ENCODE data around the gene GSDME.
"Not testable (repeated sequence)": the region's sequence is repeated elsewhere in the genome, so short reads cannot be mapped to it uniquely, and the experiment has no call there.

The GSDME gene

GRCh38 chr7:24757353-24758275 lies at the start of gene GSDME:
GSDME (minus strand) TSS chr7:24757464; CDS start chr7:24749774, 7,690 bp downstream.
- DNase-seq (ENCODE audit: low read depth): no peak

DNA sequence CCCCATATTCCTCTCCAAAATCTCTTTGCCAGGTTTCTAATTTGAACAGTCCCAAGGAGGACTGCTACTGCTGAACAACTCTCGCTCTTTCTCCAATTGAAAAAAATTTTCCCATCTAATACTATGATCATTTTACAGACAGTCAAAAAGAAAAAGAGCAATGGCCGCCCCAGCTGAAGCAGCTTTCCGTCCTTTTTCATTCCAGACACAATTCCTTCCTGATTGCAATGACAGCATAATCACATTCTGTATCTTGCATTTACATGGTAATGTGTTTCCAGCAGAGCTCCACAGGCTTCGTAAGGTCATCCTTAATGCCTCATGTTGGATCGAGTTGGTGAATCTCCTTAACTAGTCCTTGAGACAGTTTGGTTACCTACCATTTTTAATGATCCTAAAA lies 45.0 kb upstream of the GSDME start:
- no peak for DNase-seq (ENCODE audit: low read depth)

GRCh38 chr7:24801883-24802282 lies 44.6 kb upstream of the GSDME start:
- no peak for DNase-seq (ENCODE audit: low read depth)

DNA sequence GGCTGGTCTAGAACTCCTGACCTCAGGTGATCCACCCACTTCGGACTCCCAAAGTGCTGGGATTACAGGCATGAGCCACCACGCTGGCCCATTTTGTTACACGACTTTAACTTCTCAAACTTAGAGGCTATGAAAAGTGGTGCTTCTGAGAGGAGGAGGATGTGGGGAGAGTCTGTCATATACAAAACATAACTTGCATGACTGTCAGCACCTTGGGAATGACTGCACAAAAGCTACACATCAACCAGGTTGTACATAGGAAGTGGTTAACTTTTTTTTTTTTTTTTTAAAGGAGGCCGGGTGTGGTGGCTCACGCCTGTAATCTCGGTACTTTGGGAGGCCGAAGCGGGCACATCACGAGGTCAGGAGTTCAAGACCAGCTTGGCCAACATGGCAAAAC lies 43.4 kb upstream of the GSDME start:
- DNase-seq (ENCODE audit: low read depth): no peak

DNA sequence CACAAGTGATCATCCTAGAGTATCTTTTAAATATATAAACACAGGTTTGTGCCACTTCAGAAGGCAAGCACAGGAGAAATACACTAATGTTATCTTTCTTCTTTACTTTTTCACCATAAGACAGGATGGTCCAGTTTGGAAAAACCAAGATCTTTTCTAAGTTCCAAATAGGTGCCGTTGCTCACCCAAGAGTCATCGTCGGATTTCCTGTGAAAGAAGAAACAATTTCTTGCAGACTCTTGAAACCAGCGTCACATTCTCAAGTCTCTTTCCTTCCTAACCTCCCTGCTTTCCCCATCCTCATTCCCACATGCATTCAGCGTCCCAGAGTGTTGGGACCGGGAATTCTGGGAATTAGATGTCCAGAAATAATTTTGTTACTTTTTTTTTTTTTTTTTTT lies 42.8 kb upstream of the GSDME start:
- DNase-seq (ENCODE audit: low read depth): no peak

DNA sequence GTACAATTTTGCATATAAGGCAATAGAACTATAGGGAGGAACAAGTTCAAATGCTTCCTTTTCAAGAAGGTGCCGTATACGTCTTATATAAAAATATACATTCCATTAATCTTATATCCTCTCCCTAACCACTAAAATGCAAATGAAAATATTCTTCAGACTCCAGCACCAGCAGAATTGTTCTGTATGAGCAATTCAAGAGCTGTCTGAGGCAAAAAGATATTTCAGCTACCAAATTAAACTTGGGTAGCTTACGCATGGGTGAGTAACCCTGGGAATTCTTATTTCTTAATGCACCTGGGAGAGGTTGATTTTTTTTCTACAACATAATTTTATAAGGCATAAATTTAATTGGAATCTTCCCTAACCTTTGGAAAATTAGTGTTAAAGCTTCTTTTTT lies 42.2 kb upstream of the GSDME start:
- DNase-seq (ENCODE audit: low read depth): no peak

- no peak for DNase-seq (ENCODE audit: low read depth)
Observed at GRCh38 chr7:24798261-24798660, 41.0 kb upstream of the GSDME start.

DNA sequence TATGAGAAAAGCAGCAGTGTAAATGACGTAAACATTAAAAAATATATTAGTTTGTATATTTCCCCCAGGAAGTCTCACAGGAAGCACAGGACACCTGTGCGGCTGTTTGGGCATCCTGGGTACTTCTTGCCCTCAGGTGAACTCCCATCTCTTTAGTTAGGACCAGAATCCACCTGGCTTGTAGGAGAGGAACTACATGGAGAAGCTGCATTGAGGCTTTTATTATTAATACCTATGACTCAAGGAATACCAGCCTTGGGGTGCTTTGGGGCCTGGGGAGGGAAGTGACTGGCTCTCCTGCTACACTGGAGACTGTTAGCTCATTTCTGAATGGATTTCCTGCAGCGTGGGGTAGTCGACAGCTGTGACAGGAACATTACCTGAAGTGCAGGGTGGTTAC lies 40.0 kb upstream of the GSDME start:
- DNase-seq (ENCODE audit: low read depth): no peak

DNA sequence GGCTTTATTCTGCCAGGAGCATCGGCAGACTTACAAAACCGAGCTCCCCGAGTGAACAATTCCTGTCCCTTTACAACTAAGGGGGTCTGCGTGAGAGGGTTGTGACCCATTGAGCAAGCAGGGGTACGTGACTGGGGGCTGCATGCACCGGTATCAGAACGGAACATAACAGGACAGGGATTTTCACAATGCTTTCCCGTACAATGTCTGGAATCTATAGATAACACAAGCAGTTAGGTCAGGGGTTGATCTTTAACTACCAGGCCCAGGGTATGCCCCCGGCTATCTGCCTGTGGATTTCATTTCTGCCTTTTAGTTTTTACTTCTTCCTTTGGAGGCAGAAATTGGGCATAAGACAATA lies 38.1 kb upstream of the GSDME start:
- no peak for DNase-seq (ENCODE audit: low read depth)

DNA sequence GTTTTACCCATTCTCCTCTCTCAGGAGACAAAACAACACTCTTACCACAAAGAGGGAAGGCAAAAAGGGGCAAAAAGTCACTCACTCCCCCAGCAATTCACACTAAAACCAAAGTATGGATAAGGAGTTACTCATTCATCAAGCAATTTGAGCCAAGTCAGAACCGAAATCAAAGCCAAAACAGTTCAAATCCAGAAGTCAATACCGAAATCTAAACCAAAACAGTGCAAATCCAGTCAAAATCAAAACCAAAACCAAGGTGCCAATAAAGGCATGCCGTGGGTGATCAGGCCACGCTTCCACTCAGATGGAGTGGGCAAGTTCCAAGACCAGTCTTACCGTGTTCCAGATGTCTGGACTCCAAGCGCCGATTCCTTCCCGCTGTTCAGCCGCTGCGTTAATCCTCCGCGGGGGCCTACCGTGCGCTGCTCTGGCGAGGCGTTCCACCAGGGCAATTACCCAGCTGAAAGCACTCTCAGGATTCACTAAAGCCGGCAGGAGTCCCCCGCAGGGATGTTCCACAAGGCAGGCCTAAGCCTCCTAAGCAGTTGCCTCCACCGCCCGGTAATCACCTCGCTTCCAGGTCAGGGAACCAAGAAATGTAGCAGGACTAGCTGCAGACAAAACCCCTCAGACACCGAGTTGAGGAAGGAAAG lies 37.6 kb upstream of the GSDME start:
- not testable (repeated sequence) for DNase-seq (ENCODE audit: low read depth)

GRCh38 chr7:24793982-24794648 lies 36.9 kb upstream of the GSDME start:
- DNase-seq (ENCODE audit: low read depth): no peak

DNA sequence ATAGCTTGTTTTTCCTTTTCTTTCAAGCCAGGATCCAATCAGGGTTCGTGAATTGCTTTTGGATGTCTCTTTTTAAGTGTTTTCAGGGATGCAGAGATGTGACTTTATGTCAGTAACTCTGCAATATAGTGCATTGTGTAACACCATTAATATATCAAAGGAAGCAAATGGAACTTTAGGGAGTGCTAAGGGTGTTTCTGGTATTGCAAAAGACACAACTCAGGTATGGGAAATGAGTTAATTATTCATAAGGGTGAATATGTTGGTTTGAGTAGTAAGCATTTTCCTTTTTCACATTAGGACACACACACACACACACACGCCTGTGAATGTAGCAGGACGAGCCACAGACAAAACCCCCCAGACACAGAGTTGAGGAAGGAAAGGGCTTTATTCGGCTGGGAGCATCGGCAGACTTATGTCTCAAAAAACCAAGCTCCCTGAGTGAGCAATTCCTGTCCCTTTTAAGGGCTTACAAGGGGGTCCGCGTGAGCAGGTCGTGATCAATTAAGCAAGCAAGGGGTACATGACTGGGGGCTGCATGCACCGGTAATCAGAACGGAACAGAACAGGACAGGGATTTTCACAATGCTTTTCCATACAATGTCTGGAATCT lies 31.8 kb upstream of the GSDME start:
- DNase-seq (ENCODE audit: low read depth): no peak

DNA sequence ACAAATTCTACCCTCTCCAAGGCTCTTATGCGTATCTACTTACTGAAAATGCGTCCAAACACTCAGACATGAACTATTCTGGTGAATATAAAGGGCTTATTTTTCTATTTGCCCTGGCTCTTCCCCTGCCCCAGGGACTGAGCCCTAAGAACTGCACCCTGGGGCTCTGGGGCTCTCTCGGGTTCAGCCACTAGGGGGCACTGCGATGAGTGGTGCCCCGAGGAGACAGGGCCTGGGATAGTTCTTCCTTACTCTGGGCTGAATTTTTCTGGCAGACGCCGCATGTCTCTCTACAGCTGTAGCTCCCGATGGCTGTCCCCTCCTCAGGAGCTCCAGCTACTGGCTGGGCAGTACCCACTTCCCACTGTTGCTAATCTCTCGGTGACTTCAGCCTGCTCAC lies 30.8 kb upstream of the GSDME start:
- no peak for DNase-seq (ENCODE audit: low read depth)

GRCh38 chr7:24786941-24787340 lies 29.7 kb upstream of the GSDME start:
- DNase-seq (ENCODE audit: low read depth): no peak

DNA sequence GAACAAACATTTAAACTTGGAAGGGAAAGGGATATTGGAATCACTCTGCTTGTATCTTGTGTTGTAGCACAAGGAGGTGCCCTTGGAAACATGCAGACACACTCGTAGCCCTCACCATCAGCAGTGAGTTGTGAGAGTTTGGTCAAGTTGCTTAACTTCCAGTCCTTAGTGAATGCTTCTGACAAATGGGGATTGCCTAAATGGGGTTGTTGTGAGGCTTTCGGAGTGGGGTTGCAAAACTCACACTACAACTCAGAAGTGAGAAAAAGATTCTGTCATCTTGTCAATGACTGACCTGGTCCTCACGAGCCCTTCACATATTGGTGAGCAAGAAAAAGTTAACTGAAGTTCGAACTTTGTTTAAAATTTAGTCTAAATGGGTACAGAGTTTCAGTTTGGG lies 29.0 kb upstream of the GSDME start:
- DNase-seq (ENCODE audit: low read depth): no peak

- DNase-seq (ENCODE audit: low read depth): no peak
Observed at GRCh38 chr7:24784277-24784676, 27.0 kb upstream of the GSDME start.

- no peak for DNase-seq (ENCODE audit: low read depth)
Observed at GRCh38 chr7:24783698-24784097, 26.4 kb upstream of the GSDME start.

- no peak for DNase-seq (ENCODE audit: low read depth)
Observed at GRCh38 chr7:24781106-24781505, 23.8 kb upstream of the GSDME start.

DNA sequence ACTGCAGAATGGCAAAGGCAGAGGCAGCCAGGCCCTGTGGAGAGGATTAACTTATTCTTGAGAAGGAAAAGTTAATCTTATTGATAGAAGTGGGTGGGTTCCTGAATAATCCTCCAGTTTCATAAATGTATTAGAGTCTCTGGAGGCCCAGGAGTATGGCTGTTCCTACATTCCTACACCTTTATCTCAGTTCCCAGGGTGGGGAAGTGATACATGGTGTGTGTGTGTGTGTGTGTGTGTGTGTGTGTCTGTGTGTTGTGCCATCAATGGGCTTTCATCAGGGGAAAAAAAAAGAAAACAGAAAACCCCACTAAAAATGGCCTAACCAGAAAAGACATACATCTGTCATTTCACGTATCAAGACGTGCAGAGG lies 22.0 kb upstream of the GSDME start:
- DNase-seq (ENCODE audit: low read depth): no peak

- no peak for DNase-seq (ENCODE audit: low read depth)
Observed at GRCh38 chr7:24778543-24779282, 21.4 kb upstream of the GSDME start.

- DNase-seq (ENCODE audit: low read depth): no peak
Observed at GRCh38 chr7:24777806-24778205, 20.5 kb upstream of the GSDME start.

- no peak for DNase-seq (ENCODE audit: low read depth)
Observed at GRCh38 chr7:24773646-24774045, 16.4 kb upstream of the GSDME start.

Data from stimulated activated CD8-positive, alpha-beta memory T cell treated with anti-CD3 and anti-CD28 coated beads, Interleukin-15, amount 100 ng/mL, for 1 hour (primary cell).